Pancreas (tissue), 10 donors: ENCODE results near the gene BEX2. TPM values are rescaled to one million over a fixed set of nuclear protein-coding genes. Genes with fewer than 3 reads are reported as not detected.
A peak's percentile ranks its signal among the peaks of the same experiment; 100 is the strongest.
"Not testable (repeated sequence)": the region's sequence is repeated elsewhere in the genome, so short reads cannot be mapped to it uniquely, and the experiment has no call there.

Experiments used
- ATAC-seq, 4 donors: fragments of 200-7000 bp; cut with Tn5 transposase; one replicate each; pipeline versions ENCODE4 v1.8.0 to v1.9.1; 2020; ENCODE audit warnings: mild to moderate bottlenecking in 4 of 4, moderate library complexity in 4 of 4
- DNase-seq, 6 donors: peaks; one replicate each; pipeline ENCODE4 v3.0.0-alpha.2; 2020
- FAIRE-seq: peaks from 2 replicates; lab custom pipeline; 2012; peaks lifted over from hg19 to GRCh38; lab: Jason Lieb, UNC
- H3K27ac ChIP-seq, 4 donors: fragments of 200-600 bp; sonication (generic); 1 replicate in 3 of 4; 2 replicates in 1 of 4; pipeline versions ENCODE4 v1.5.0 to v1.8.0; 2020
- H3K27me3 ChIP-seq, 4 donors: fragments of 200-600 bp; one replicate each; pipeline ENCODE4 v1.8.0; 2021
- H3K36me3 ChIP-seq, 3 donors: fragments of 200-600 bp; sonication (generic) in 1 of 3; one replicate each; pipeline versions ENCODE4 v1.5.0 to v1.8.0; 2020 to 2021
- H3K4me1 ChIP-seq, 3 donors: fragments of 200-600 bp; one replicate each; pipeline ENCODE4 v1.8.0; 2021
- H3K4me3 ChIP-seq, 4 donors: fragments of 200-600 bp; sonication (generic) in 2 of 4; one replicate each; pipeline versions ENCODE4 v1.5.0 to v1.8.0; 2020 to 2021
- H3K9me3 ChIP-seq, 4 donors: fragments of 200-600 bp; one replicate each; pipeline ENCODE4 v1.8.0; 2021
- CTCF ChIP-seq, 4 donors: fragments of 200-600 bp; sonication (generic) in 3 of 4; IDR thresholded peaks; one replicate each; pipeline versions ENCODE4 v1.5.0 to v1.8.0; 2021; ENCODE audit warnings: antibody characterized with exemption in 4 of 4
- WGBS, 2 donors: extraction: QIAGEN DNeasy Blood & Tissue Kit; methylation state at CpG; one replicate each; pipeline ENCODE4 v1.1.7; 2013; 5-methylcytosine and 5-hydroxymethylcytosine counted together
- intact Hi-C, 3 donors: fragments of 100-400 bp; cut with DNase I; formaldehyde crosslinking; loops; one replicate each; pipeline versions ENCODE4 v1.11.1 to v1.14.2; 2022
- polyA plus RNA-seq, 2 donors: library from polyadenylated mRNA; stranded (reverse); fragments of 200-250 nt; gene quantifications; one replicate each; pipeline ENCODE4 v1.2.3, GENCODE V29; 2013
- total RNA-seq, 6 donors: library from RNA; stranded (reverse); fragmentation: NEBNext Ultra II Directional in 4 of 6; extraction: Animal tissue kit (Norgen Biotek cat#: 25700) in 4 of 6; gene quantifications; one replicate each; pipeline versions ENCODE4 v1.2.1 to v1.2.4, GENCODE V29; 2021 to 2023
- donor health status: healthy with polysubstance abuse.
- donor health status: DM: no; HTN: no; CAD: no; lungs with moderate emphysema.
- donor health status: DM: no; HTN: no; CAD: no.
- donor health status: control.
- donor health status: control.
- donor health status: Bipolar disorder and iron deficiency.
- donor health status: DM: yes; HTN: yes; CAD: no.
- donor health status: DM: no; HTN: no; CAD: no.
- donor health status: DM: no; HTN: no; CAD: no.
- donor health status: DM: yes; HTN: yes; CAD: no.

The BEX2 gene
- total and polyA plus RNA-seq, 8 donors, result 11.2 to 113 (median 14.7) TPM

DNA sequence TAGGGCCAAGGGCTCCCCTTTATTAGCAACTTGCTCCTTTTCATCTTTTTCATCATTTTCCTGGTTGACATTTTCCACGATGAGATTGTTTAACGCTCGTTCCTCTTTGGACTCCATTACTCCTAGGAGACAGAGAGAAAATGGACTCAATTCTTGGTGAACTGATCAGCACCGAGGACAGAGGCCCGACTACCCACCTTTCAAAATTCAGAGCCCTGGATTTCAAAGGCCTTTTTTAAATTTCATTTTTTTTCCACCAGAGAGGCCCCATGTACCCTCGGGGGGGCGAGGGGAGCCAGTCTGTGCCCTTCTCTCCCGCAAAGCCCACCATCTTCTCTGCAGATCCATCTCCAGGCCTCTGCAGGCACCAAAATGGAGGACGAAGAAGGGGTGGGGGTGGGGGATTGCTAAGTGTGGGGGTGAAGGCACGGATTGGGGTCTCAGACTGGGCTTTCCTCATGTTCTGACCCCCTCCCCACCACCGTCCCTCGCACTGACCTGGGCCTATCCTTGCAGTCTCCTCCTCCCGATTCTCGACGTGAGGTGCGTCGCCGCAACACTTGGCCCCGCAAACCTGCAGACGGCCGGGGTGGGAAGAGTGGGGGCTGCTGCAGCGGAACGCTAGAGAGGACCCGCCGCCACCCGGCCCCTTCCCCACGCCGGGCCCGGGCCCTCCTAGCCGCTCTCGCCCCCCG, 783 bp downstream of the BEX2 start:
- Histone ChIP-seq H3K9me3 (no peaks in the 10 kb centered on the region), H3K36me3 (no peaks in the 10 kb centered on the region), H3K27ac (no peak overlapping the region), H3K27me3 (peaks cover 0 to 13% (median 2%) of the 10 kb centered on the region in 4 donors), H3K4me3 (peak overlapping the region; percentile 14 to 62 (median 44)), H3K4me1 (no peaks in the 10 kb centered on the region)
- WGBS, 2 donors, result 23 to 42% methylated on average over 31 to 32 of the region's 32 CpGs
- intact Hi-C loops, result no loop called here
- TF ChIP-seq CTCF (IDR thresholded peaks at IDR 0.05), result no peak
- DNase-seq (peak in 3 of 6 donors; percentile 23 to 56 (median 51)), ATAC-seq (peak; percentile 7 to 44 (median 17)), FAIRE-seq (no peak)

GRCh38 chrX:103305666-103306065, 5.1 kb downstream of the BEX2 start:
- H3K4me3 ChIP-seq, ATAC-seq, H3K27me3 ChIP-seq, FAIRE-seq, H3K36me3 ChIP-seq, H3K9me3 ChIP-seq, H3K27ac ChIP-seq, intact Hi-C loops, H3K4me1 ChIP-seq, DNase-seq: not testable (repeated sequence)
- WGBS, 2 donors, result 73 to 84% methylated on average over 4 of the region's 4 CpGs

GRCh38 chrX:103304705-103305104, 6.1 kb downstream of the BEX2 start:
- no peaks in the 10 kb centered on the region for H3K4me1 ChIP-seq
- DNase-seq (no peak), FAIRE-seq (peak; percentile 37), ATAC-seq (no peak)
- H3K4me3 ChIP-seq, result no peak overlapping the region
- TF ChIP-seq CTCF (IDR thresholded peaks at IDR 0.05), result no peak
- H3K27me3 ChIP-seq, result peaks cover 0 to 2% (median 0%) of the 10 kb centered on the region in 4 donors
- intact Hi-C loops, result no loop called here
- H3K36me3 ChIP-seq, result no peaks in the 10 kb centered on the region
- no peaks in the 10 kb centered on the region for H3K9me3 ChIP-seq
- no peak overlapping the region for H3K27ac ChIP-seq

DNA sequence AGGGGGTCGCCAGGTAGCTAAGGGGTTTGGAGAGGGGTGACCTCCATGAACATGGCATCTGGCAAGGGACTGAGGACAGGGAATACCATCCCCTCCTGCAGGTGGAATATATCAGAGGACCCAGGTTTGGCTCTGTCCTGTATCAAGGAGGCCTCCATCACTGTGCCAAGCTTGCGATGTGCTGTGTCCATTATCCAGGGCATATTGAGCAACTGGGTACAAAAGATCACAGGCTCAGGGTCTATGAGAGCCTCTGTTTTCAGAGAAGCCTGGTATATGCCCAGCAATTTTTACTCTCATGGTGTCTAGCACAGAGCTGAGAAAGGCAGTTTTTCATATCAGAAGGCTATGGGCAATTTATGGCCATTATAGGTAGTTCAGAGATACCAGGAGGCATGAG, 17.7 kb downstream of the BEX2 start:
- no peaks in the 10 kb centered on the region for H3K9me3 ChIP-seq
- no peak for TF ChIP-seq CTCF (IDR thresholded peaks at IDR 0.05)
- no peaks in the 10 kb centered on the region for H3K36me3 ChIP-seq
- ATAC-seq, result no peak
- no peak for DNase-seq
- peaks cover 0 to 10% (median 0%) of the 10 kb centered on the region in 4 donors for H3K27me3 ChIP-seq
- H3K4me1 ChIP-seq, result no peaks in the 10 kb centered on the region
- H3K27ac ChIP-seq, result no peak overlapping the region
- H3K4me3 ChIP-seq, result no peak overlapping the region
- intact Hi-C loops, result no loop called here
- FAIRE-seq, result no peak
- WGBS, 2 donors, result 70 to 88% methylated on average over 2 of the region's 2 CpGs

DNA sequence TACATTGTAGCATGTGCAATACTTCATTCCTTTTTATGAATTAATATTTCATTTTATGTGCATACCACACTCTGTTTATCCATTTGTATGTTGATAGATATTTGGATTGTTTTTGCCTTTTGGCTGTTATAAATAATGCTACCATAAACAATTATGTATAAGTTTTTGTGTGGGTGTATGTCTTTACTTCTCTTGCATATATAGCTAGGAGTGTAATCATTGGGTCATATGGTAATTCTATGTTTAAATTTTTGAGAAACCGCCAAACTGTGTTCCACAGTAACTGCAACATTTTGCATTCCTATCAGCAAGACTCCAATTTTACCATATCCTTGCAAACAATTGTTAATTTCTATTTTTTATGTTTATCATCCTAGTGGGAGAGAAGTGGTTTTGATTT, 31.2 kb downstream of the BEX2 start:
- no peaks in the 10 kb centered on the region for H3K4me1 ChIP-seq
- H3K4me3 ChIP-seq, result no peak overlapping the region
- peaks cover 3 to 9% (median 7%) of the 10 kb centered on the region in 4 donors for H3K27me3 ChIP-seq
- no peak for ATAC-seq
- intact Hi-C loops, result no loop called here
- WGBS, 2 donors, result 32 to 83% methylated on average over 1 of the region's 1 CpG
- TF ChIP-seq CTCF (IDR thresholded peaks at IDR 0.05), result no peak
- FAIRE-seq, result no peak
- no peaks in the 10 kb centered on the region for H3K9me3 ChIP-seq
- H3K36me3 ChIP-seq, result no peaks in the 10 kb centered on the region
- H3K27ac ChIP-seq, result no peak overlapping the region
- DNase-seq, result no peak
